GM21381 (cell line): ENCODE results near the gene P3R3URF.

Source experiments
- ATAC-seq: cut with Tn5 transposase; IDR thresholded peaks from one replicate; pipeline ENCODE4 v1.9.1; 2021; ENCODE audit warnings: mild to moderate bottlenecking, moderate library complexity; ENCODE audit not compliant: unreplicated experiment

P3R3URF gene

GRCh38 chr1:46134660-46135331, 41.5 kb downstream of the P3R3URF start:
- ATAC-seq = no peak

GRCh38 chr1:46133781-46134350, 42.4 kb downstream of the P3R3URF start:
- no peak for ATAC-seq

GRCh38 chr1:46133181-46133658, 43.1 kb downstream of the P3R3URF start:
- ATAC-seq = peak; percentile 49

- peak; percentile 82 for ATAC-seq
Measured at GRCh38 chr1:46132529-46133180, 43.6 kb downstream of the P3R3URF start, which contains the start of gene PIK3R3. Gene PIK3R3, minus strand, starts transcription at chr1:46132629. Its CDS starts 677 bp downstream, at chr1:46131952.

GRCh38 chr1:46131712-46132528, 44.4 kb downstream of the P3R3URF start:
- no peak for ATAC-seq

GRCh38 chr1:46131093-46131492, 45.2 kb downstream of the P3R3URF start:
- no peak for ATAC-seq

GRCh38 chr1:46130606-46131005, 45.7 kb downstream of the P3R3URF start:
- ATAC-seq = no peak

GRCh38 chr1:46130121-46130520, 46.2 kb downstream of the P3R3URF start:
- no peak for ATAC-seq

GRCh38 chr1:46128344-46128743, 47.9 kb downstream of the P3R3URF start:
- no peak for ATAC-seq
